ENCODE measurements around the gene RASAL2.

DNA sequence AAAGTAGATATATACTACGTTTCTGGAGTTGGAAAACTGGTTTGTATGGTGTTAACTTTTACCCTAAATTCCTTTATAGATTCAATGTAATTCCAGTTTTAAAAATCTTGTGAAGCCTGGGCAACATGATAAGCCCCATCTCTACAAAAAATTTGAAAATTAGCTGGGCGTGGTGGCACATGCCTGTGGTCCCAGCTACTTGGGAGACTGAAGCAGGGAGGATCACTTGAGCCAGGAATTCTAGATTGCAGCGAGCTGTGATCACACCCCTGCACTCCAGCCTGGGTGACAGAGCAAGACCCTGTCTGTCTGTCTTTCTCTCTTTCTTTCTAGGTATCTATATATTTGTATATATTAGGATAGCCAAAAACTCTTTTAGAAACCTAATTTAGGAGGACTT, 260.9 kb downstream of the RASAL2 start:
- TF ChIP-seq, protein P1, sequence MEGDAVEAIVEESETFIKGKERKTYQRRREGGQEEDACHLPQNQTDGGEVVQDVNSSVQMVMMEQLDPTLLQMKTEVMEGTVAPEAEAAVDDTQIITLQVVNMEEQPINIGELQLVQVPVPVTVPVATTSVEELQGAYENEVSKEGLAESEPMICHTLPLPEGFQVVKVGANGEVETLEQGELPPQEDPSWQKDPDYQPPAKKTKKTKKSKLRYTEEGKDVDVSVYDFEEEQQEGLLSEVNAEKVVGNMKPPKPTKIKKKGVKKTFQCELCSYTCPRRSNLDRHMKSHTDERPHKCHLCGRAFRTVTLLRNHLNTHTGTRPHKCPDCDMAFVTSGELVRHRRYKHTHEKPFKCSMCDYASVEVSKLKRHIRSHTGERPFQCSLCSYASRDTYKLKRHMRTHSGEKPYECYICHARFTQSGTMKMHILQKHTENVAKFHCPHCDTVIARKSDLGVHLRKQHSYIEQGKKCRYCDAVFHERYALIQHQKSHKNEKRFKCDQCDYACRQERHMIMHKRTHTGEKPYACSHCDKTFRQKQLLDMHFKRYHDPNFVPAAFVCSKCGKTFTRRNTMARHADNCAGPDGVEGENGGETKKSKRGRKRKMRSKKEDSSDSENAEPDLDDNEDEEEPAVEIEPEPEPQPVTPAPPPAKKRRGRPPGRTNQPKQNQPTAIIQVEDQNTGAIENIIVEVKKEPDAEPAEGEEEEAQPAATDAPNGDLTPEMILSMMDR (conservative IDR thresholded peaks at IDR 0.05; ENCODE audit: low read depth, low read length) = no peak
- TF ChIP-seq, protein P2, sequence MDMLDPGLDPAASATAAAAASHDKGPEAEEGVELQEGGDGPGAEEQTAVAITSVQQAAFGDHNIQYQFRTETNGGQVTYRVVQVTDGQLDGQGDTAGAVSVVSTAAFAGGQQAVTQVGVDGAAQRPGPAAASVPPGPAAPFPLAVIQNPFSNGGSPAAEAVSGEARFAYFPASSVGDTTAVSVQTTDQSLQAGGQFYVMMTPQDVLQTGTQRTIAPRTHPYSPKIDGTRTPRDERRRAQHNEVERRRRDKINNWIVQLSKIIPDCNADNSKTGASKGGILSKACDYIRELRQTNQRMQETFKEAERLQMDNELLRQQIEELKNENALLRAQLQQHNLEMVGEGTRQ (IDR thresholded peaks at IDR 0.05; ENCODE audit: low read depth, low read length) = no peak
- TF ChIP-seq CEBPB (IDR thresholded peaks at IDR 0.05; ENCODE audit: low read depth, low read length) (no peak), POLR2A (IDR thresholded peaks at IDR 0.05; ENCODE audit: low read depth, low read length) (no peak), MAFK (IDR thresholded peaks at IDR 0.05; ENCODE audit: low read depth, low read length) (no peak), RFX5 (IDR thresholded peaks at IDR 0.05; ENCODE audit: low read depth, low read length) (no peak), RCOR1 (IDR thresholded peaks at IDR 0.05; ENCODE audit: insufficient replicate concordance, low read length) (no peak)
- TF ChIP-seq, protein P3, sequence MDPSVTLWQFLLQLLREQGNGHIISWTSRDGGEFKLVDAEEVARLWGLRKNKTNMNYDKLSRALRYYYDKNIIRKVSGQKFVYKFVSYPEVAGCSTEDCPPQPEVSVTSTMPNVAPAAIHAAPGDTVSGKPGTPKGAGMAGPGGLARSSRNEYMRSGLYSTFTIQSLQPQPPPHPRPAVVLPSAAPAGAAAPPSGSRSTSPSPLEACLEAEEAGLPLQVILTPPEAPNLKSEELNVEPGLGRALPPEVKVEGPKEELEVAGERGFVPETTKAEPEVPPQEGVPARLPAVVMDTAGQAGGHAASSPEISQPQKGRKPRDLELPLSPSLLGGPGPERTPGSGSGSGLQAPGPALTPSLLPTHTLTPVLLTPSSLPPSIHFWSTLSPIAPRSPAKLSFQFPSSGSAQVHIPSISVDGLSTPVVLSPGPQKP (IDR thresholded peaks at IDR 0.05; ENCODE audit: borderline replicate concordance, low read depth, low read length) = no peak
